ENCODE data around the gene CNOT6. TPM values are rescaled to one million over a fixed set of nuclear protein-coding genes. Genes with fewer than 3 reads are reported as not detected.
"Not testable (repeated sequence)": the region's sequence is repeated elsewhere in the genome, so short reads cannot be mapped to it uniquely, and the experiment has no call there.

The CNOT6 gene
- total RNA-seq, 1 experiment from 2014 or later, result 19.0 TPM

DNA sequence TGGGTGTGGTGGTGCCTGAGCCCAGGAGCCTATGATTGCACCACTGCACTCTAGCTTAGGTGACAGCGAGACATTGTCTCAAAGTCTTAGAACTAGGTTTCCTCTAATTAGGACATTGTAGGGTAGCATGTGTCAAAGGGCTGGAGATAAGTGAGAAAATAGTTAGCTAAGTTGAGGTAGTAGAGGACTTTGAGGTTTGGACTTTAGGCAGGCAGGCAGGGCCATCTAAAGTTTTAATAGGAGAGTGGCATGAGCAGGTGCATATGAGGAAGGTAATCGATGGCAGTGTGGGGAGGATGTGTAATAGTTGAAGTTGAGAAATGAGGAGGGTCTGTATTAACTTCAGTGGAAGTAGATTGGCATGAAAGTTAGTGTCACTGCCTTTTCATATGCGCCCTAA lies 21.1 kb downstream of the CNOT6 start:
- DNase-seq (ENCODE audit: extremely low read depth, low read depth), result no peak

DNA sequence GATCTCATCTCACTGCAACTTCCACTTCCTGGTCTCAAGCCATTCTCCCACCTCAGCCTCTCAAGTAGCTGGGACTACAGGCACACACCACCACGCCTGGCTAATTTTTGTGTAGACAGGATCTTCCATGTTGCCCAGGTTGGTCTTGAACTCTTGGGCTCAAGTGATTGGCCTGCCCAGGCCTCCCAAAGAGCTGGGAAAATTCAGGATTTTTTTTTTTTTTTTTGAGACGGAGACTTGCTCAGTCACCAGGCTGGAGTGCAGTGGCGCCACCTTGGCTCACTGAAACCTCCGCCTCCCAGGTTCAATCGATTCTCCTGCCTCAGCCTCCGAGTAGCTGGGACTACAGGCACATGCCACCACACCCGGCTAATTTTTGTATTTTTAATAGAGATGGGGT lies 21.8 kb downstream of the CNOT6 start:
- DNase-seq (ENCODE audit: extremely low read depth, low read depth), result not testable (repeated sequence)

DNA sequence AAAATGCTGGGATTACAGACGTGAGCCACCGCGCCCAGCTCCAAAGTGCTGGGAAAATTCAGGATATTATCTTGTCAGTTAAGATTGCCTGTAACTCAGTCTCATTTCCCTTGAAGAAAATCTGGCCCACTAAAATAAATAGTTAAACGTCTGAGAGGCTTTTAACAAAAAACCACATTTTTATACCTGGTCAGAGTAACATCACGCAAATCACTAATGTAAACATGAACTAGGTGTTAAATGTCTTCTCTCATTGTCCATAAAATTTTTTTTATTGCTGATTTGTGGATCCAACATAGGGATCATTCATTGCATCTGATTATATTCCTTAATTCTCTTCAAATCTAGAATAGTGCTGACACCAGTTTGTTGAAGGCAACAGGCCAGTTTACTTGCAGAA lies 22.3 kb downstream of the CNOT6 start:
- no peak for DNase-seq (ENCODE audit: extremely low read depth, low read depth)

DNA sequence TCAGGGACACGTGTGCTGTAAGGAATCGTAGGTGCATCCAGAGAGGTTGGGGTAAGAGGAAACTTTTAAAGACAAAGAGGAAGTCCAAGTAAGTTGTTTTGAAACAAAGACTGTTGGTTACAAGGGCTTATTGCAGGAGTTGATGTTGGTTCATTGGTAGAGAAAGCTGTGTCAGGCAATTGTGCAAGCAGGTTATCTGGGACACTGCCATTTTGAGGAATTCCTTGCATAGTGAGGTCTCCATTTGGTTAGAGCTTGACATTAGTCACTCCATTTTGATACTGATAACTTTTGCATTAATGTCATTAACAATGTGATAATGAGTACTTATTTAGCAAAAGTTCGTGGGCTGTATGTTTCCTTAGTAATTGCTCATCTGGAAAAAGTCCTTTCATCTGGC lies 24.9 kb downstream of the CNOT6 start:
- DNase-seq (ENCODE audit: extremely low read depth, low read depth), result no peak

DNA sequence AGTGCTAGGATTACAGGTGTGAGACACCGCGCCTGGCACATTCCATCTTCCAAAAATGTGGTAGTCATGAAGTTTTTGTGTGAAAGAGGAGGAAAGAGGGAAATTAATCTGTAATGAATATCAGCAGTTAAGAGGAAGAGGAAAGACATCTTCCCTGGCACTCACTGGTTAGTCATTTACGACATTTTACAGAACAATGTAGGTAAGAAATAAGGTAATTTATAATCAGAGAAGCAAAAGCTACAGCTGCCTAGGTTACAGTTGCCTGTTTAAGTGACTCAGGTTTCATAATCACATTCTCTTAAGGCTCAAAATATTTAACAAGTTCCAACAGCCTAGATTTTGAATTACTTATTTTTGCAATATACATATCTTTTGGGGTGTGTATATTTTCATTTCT lies 26.9 kb downstream of the CNOT6 start:
- no peak for DNase-seq (ENCODE audit: extremely low read depth, low read depth)

DNA sequence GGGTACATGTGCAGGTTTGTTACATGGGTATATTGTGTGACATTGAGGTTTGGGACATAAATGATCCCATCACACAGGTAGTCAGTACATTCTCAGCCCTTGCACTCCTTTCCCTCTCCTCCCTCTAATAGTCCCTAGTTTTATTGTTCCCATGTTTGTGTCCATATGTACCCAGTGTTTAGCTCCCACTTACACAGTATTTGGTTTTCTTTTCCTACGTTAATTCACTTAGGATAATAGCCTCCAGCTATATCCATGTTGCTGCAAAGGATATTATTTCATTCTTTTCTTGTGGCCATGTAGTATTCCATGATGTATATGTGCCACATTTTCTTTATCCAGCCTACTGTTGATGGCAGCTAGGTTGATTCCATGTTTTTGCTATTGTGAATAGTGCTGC lies 27.4 kb downstream of the CNOT6 start:
- DNase-seq (ENCODE audit: extremely low read depth, low read depth), result no peak

DNA sequence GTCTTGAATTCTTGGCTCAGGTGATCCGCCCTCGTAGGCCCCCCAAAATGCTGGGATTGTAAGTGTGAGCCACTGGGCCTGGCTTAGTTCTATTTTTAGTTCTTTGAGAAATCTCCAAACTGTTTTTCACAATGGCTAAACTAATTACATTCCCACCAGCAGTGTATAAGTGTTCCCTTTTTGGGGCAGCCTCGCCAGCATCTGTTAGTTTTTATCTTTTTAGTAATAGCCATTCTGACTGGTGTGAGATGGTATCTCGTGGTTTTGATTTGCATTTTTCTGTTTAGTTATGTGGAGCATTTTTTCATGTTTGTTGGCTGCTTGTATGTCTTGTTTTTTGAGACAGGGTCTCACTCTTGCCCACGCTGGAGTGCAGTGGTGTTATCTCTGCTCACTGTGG lies 28.2 kb downstream of the CNOT6 start:
- no peak for DNase-seq (ENCODE audit: extremely low read depth, low read depth)

DNA sequence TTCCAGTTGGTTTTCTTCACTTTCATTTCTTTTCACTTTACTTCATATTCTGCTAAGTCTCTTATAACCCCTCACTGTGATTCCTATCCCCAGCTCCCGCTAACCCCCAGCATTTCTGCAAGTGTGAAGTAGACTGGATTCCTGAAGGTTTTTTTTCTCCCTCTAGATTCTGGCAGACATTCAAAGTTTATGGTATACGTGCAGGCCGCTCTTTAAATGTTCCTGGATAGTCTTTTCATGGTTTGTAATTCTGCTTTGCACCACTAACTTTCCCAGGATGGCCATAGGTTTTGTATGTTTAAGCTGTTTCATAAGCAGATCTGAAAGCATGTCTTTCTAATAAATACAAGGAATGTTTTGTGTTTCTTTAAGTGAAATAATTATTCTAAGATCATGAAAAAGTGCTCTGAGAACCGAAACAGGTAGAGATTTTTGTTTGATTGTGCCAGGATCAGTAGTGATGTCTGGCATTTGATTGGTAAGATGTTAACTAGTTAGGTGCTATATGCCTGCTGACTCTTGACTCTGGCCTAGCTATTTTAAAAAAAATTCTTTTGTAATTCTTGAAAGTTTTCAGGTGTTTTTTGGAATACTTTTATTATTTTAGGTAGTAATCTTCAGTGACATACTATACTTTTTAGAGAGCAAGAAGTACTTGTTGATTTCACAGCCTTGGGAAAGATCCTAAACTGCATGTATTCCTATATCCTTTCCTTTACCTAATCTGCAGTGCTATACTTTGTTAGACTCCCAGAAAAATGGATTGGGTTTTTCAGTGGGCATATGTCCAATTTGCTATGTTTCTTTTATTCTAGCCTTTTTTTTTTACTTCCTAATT lies 29.7 kb downstream of the CNOT6 start:
- DNase-seq (ENCODE audit: extremely low read depth, low read depth), result no peak

DNA sequence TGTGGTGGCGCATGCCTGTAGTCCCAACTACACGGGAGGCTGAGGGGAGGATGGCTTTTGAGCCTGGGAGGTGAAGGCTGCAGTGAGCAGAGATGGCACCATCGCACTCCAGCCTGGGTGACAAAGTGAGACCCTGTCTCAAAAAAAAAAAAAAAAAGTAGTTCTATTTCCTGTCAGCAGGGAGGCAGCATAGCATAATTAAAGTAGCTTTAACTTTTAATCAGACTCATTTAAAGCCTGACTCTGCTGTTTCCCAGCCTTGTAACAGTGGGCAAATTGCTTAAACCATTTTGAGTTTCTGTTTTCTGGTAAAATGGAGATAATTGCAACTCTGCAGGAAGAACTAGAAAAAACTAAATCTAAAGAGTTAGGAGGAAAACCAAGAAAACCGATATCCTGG lies 31.2 kb downstream of the CNOT6 start:
- DNase-seq (ENCODE audit: extremely low read depth, low read depth), result no peak

DNA sequence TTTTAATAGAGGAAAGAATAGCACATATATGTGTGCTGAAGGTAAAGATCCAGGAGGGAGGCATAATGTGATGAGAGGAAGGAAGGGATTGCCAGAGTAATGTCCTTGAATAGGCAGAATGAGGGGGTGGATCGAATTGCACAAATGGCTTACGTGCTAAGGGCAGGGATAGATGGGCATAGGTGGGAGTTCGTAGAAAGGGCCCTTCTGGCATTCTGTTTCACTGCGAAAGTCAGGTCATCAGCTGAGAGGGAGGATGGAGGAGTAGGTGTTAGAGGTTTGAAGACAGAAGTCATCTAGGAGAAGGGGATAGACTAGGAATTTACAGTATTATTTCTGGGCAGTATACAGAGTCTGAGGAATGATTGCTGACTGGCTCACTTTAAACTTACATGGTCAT lies 32.1 kb downstream of the CNOT6 start:
- DNase-seq (ENCODE audit: extremely low read depth, low read depth), result no peak

DNA sequence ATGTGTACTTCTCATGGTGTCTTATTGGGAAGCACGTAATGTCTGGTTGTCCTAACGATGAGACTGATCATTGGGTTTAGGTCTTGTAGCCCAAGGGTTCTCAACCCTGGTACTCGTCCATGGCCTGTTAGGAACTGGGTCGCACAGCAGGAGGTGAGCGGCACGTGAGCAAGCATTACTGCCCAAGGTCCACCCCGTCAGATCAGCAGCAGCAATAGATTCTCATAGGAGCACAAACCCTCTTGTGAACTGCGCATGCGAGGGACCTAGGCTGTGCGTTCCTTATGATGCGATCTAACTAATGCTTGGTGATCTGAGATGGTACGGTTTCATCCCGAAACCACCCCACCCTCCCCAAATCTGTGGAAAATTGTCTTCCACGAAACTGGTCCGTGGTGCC lies 33.5 kb downstream of the CNOT6 start:
- DNase-seq (ENCODE audit: extremely low read depth, low read depth), result no peak

DNA sequence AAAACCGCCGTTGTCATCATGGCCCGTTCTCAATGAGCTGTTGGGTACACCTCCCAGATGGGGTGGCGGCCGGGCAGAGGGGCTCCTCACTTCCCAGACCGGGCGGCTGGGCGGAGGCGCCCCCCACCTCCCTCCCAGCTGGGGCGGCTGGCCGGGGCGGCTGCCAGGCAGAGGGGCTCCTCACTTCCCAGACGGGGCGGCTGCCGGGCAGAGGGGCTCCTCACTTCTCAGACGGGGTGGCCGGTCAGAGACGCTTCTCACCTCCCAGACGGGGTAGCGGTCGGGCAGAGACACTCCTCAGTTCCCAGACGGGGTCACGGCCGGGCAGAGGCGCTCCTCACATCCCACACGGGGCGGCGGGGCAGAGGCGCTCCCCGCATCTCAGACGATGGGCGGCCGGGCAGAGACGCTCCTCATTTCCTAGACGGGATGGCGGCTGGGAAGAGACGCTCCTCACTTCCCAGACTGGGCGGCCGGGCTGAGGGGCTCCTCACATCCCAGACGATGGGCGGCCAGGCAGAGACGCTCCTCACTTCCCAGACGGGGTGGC lies 36.9 kb downstream of the CNOT6 start:
- DNase-seq (ENCODE audit: extremely low read depth, low read depth), result not testable (repeated sequence)

DNA sequence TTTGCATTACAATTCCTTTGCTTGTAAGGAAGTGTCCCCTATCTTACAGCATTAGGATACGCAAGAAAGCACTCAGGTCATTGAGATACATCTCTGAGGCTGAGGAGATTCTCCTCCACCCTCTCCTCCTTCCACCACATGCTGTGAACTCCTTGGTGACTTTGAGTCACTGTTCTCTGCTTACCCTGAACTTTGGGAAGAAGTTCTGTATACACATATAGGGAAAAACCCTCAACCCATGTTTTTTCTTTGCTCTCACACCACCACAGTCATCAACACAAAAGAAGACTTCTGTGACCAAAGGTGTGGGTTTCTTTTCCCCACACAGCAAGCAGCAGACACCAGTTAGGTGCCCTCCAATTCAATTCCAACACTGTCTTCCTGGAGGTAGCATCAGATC lies 38.1 kb downstream of the CNOT6 start:
- no peak for DNase-seq (ENCODE audit: extremely low read depth, low read depth)

DNA sequence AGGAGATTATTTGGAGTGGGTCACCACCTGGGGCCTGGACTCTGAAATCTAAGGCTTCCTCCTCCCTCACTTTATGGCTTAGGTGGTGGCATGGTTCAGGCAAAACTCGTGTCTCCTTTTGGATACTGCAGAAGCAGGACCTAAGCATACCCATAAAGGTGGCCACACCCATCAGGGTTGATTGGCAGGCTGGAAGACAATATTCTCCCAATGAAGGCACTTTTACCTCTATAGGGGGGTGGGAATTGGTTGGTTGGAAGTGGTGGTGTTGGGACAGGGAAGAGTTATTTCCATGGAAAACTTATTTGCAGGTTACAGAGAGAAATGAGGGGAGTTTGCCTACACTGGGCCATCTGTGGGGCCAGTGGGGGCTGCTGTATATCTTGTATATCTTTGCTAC lies 39.7 kb downstream of the CNOT6 start:
- no peak for DNase-seq (ENCODE audit: extremely low read depth, low read depth)

DNA sequence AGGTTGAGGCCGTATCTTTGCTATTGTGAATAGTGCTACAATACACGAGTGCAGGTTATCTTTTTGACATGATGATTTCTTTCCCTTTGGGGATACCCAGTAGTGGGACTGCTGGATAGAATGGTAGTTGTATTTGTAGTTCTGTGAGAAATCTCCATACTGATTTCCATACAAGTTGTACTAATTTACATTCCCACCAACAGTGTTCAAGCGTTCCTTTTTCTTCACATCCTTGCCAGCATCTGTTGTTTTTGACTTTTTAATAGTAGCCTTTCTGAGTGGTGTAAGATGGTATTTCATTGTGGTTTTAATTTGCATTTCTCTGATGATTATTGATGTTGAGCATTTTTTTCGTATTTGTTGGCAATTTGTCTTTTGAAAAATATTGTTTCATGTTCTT lies 41.4 kb downstream of the CNOT6 start:
- no peak for DNase-seq (ENCODE audit: extremely low read depth, low read depth)

DNA sequence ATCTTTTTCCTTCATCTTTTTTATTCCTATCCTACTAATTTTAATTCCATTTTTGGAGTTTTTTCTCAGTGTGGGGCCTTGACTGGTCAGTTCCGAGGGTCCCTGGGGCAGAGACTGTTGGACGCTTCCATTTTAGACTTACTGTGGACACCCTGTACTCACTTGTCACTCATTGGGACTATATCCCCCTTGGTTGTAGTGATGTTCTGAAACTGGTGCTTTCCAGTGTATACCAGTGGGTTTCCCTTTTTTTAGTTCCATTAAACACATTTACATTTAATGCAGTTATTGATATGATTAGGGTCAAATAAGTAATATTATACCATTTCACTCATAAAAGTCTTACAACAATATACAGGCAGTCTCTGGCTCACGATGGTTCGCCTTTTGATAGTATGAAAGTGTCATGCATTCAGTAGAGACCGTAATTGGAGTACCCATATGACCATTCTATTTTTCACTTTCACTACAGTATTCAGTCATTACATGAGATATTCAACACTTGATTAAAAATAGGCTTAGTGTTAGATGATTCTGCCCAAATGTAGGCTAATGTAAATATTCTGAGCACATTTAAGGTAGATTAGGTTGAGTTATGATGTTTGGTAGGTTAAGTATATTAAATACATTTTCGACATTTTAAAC lies 46.0 kb downstream of the CNOT6 start:
- no peak for DNase-seq (ENCODE audit: extremely low read depth, low read depth)

DNA sequence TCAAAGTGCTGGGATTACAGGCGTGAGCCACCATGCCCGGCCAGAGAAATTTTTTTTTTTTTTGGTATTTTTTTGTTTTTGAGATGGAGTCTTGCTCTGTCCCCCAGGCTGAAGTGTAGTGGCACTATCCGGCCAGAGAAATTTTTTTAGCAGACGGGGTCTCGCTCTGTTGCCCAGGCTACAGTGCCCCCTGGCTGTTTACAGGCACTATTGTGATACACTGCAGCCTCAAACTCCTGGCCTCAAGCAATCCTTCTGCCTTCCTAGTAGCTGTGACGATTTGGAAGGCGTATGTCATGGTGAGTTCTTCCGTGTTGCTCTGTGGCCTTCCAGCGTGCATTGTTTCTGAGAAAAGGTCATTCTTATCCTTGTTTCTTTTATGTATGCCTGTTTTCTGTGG lies 47.5 kb downstream of the CNOT6 start:
- DNase-seq (ENCODE audit: extremely low read depth, low read depth), result no peak

DNA sequence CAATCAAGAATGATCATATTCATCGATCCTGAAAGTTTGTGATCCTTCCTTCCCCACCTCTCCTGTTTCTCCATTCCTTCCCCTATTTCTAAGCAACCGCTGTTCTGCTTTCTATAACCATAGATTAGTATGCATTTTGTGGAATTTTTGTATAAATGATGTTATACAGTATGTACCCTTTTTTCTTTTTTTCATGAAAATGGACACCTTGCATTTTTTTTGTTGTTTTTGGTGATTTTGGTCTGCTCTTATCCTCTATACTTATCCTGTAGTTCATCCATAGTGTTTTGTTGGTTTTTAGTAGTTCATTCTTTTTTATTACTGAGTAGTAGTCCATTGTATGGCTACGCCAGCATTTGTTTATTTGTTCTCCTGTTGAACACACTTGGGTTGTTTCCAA lies 51.1 kb downstream of the CNOT6 start:
- DNase-seq (ENCODE audit: extremely low read depth, low read depth), result no peak

DNA sequence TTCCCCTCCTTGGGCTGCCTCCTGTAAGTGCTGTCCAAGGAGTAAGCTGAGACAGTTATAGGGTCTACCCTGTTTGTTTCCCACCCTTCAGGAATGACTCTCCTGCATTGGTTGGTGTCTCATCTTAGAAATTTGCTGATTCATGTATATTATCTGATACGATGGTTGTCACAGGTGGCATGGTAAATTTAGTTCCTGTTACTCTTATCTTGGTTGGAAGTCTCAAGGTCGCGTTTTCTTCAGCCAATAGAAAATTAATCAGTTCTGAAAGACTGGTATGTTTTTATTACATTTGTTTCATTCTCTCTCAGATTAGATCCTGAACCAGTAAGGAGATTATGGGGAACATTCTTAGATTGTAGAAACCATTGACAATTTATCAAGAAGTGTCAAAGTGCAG lies 54.4 kb downstream of the CNOT6 start:
- DNase-seq (ENCODE audit: extremely low read depth, low read depth), result no peak

DNA sequence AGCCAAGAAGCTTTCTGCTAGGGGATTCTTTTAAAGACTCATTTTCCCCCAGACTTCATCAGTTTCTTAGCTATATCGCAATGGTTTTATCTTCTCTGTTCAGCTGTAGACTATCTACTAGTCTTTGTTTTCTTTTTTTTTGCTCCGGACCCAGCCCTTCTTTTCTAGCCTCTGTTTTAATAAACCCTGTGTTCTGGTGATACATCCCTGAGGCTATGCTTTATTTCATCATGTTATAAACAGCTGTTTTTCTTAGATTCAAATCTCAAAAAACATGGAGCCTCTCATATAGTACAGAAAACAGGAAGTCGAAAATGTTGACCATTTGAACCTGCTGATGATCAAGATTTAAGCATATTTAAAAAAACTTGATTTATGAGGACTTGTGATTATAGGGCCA lies 59.4 kb downstream of the CNOT6 start:
- no peak for DNase-seq (ENCODE audit: extremely low read depth, low read depth)

DNA sequence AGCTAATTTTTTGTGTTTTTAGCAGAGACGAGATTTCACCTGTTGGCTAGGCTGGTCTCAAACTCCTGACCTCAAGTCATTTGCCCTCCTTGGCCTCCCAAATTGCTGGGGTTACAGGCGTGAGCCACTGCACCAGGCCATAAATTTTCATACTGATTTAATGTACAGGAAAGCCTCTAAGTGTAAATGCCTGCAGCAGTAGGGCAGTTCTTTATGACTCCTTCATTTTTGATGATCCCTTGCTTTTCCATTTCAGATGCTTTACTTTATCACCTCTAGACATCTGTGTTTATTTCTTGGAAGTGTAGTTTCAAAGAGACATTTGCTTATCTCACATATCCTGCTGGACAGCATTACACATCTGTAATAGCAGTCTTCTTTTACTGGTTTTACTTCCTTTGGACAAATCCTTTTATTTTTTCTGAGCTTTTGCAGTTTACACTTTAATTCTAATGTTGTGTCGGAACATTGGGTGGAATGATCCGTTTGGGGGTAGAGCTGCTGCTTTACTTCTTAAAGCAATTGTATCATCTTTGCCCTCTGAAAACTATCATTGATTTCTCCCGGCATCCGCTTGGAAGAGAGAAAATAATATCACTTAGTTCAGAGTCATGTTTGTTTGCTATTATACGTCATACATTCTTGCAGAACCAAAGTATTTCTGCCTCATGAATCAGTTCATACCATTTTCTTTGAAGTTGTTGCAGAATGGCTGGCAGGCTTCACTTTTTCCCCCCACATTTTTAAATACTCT lies 61.2 kb downstream of the CNOT6 start:
- no peak for DNase-seq (ENCODE audit: extremely low read depth, low read depth)

Measured in NCI-H460 (cell line).